ENCODE measurements around the gene EBPL.

DNA sequence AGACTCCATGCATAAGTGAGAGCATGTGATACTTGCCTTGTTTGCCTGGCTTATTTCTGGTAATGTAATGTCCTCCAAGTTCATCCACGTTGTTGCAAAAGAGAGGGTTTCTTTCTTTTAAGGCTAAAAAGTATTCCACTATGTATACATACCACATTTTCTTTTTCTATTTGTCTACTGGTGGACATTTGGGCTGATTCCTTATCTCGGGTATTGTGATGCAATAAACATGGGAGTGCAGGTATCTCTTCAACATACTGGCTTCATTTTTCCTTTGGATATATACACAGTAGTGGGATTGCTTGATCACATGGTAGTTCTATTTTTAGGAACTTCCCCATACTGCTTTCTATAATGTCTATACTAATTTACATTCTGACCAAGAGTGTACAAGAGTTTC lies 49.6 kb upstream of the EBPL start:
- no peak for TF ChIP-seq EP300 (IDR thresholded peaks at IDR 0.05)
- TF ChIP-seq, protein P1, sequence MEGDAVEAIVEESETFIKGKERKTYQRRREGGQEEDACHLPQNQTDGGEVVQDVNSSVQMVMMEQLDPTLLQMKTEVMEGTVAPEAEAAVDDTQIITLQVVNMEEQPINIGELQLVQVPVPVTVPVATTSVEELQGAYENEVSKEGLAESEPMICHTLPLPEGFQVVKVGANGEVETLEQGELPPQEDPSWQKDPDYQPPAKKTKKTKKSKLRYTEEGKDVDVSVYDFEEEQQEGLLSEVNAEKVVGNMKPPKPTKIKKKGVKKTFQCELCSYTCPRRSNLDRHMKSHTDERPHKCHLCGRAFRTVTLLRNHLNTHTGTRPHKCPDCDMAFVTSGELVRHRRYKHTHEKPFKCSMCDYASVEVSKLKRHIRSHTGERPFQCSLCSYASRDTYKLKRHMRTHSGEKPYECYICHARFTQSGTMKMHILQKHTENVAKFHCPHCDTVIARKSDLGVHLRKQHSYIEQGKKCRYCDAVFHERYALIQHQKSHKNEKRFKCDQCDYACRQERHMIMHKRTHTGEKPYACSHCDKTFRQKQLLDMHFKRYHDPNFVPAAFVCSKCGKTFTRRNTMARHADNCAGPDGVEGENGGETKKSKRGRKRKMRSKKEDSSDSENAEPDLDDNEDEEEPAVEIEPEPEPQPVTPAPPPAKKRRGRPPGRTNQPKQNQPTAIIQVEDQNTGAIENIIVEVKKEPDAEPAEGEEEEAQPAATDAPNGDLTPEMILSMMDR (IDR thresholded peaks at IDR 0.05) = no peak
